IMR-90 (cell line): Measurements from ENCODE around the gene NBPF1.
"Not testable (repeated sequence)": the region's sequence is repeated elsewhere in the genome, so short reads cannot be mapped to it uniquely, and the experiment has no call there.

Experiments
- BHLHE40 ChIP-seq: fragments of 150-350 bp; IDR thresholded peaks from 2 replicates; pipeline ENCODE4 v1.6.1; 2016; ENCODE audit warnings: mild to moderate bottlenecking, low read depth, low read length
- CTCF ChIP-seq: conservative IDR thresholded peaks from 2 replicates; pipeline ENCODE4 v1.5.1; 2012; ENCODE audit warnings: mild to moderate bottlenecking, low read depth, low read length, improper control_type of control experiment
- RCOR1 ChIP-seq: IDR thresholded peaks from 2 replicates; pipeline ENCODE4 v1.6.1; 2012; ENCODE audit warnings: mild to moderate bottlenecking, low read length, improper control_type of control experiment; ENCODE audit not compliant: insufficient replicate concordance

- not testable (repeated sequence) for TF ChIP-seq CTCF, RCOR1, BHLHE40
Observed at GRCh38 chr1:16521679-16522078, 91.7 kb downstream of the NBPF1 start.
